ENCODE data around the gene RPS5.
"Not testable (repeated sequence)": the region's sequence is repeated elsewhere in the genome, so short reads cannot be mapped to it uniquely, and the experiment has no call there.

RPS5 gene

DNA sequence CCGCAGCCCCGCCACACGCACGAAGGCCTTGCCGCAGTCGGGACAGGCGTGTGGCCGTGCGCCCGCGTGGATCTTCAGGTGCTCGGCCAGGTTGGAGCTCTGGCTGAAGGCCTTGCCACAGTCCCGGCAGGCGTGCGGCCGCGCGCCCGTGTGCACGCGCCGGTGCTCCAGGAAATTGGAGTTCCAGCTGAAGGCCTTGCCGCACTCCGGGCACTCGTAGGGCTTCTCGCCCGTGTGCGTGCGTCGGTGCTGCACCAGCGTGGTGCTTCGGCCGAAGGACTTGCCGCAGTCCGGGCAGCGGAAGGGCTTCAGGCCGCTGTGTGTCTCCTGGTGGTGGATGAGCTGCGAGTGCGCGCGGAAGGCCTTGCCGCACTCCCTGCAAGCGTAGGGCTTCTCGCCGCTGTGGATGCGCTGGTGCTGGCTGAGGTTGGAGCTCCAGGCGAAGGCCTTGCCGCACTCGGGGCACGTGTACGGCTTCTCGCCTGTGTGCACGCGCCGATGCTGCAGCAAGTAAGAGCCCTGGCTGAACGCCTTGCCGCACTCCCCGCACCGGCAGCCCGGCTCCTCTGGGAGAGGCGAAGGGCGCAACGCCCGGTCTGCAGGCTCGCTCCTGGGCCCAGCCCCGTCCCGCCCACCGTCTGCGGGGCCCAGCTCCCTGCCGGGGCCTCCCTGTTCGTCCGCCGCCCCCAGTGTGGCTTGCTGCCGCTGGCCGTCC is 30.1 kb upstream of the RPS5 start:
- no peak for DNase-seq

DNA sequence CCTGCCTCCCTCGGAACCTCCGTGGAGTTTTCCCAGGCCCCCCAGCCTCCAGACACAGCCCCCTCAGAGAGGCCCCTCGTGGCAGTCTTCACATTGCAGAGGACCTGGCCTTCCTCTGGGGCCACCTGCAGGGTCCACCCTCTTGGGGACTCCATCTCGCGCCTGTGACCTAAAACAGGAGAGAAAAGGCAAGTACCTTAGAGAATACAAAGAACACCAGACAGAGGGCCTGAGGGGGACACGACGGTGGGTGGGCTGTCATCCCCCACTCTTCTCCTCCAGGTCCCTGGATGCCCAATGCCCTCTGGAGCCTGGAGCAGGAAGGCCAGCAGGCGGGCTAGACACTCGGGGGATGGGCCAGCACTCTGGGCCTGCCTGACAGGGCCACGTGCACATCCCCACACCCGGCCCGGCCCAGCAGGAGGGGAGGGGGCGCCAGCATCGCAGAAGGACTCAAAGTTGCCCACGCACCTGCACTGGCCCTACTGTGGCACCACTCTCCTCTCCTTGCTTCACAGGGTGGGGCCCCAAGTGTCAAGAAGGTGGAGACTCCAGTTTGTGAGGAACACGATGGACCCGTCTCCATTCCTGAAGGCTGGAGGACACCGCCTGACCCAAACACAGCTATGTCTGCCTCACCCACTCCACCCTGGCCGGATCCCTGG is 29.5 kb upstream of the RPS5 start:
- DNase-seq = no peak

DNA sequence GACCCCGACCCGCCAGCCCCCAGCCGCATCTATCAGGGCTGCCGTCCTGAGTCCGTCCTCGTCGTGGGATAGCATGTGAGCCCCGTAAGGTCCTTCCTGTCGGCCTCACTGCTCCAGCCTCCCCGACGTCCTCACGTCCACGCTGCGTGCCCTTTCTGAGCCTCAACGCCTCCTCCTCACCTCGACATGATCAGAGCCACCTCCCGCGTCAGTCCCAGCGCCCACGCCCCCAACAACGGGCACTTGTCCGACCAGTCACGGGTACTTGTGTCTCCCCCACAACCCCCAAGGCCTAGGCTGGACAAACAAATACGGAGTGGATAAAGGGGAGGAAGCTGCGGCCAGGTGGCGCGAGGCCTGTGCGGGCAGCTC is 25.2 kb upstream of the RPS5 start:
- peak; percentile 51 for DNase-seq

DNA sequence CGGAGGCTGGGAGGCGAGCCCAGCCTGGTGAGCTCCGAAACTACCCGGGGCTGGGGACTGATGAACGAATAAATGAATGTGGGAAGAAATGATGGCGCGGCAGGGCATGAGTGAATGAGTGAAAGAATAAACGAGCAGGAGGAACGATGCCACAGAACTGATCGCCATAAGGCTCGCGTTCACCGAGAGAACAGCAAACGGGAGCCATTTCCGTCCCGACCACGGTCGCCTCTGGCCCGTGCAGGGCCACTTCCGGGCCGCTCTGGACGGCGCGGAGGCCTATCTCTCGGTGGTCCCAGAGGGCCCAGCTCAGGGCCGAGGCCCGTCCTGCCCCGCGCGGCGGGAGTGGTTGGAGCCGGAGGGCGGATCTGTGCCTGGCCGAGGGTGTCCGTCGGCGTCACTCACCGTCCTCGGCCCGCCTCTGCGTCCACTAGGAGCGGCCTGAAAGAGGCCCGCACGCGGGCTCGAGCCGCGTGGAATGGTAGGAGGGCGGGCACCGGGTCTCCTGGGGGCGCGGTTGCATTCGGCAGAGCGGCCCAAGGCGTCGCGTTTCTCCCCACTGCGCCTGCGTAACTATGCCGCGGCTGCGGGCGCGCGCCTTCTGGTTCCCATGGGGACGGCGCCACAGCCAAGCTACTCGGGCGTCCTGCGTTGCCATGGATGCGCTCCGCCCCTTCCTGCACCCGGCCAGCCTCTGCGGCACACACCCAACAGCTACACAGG is 24.6 kb upstream of the RPS5 start, which contains the start of gene ZNF497:
ZNF497 (minus strand) TSS at position 480 of the 723 bp plus-strand sequence. CDS start 5,116 bp downstream, outside the sequence.
- DNase-seq = peak; percentile 96

DNA sequence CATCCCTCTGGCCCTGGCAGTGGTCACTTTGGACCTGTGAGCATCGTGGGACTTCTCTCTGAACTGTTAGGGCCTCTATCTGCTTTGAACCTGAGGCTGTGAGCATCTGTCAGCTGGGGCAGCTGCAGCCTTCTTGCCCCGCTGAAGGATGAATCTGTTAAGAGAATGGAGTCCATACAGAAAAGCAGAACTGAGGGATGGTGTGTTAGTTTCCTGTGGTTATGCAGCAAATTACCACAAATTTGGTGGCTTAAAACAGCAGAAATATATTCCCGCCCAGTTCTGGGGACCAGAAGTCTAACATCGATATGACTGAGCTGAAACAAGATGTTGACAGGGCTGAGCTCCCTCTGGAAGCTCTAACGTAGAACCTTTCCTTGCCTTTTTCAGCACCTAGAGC is 22.9 kb upstream of the RPS5 start:
- DNase-seq = no peak

DNA sequence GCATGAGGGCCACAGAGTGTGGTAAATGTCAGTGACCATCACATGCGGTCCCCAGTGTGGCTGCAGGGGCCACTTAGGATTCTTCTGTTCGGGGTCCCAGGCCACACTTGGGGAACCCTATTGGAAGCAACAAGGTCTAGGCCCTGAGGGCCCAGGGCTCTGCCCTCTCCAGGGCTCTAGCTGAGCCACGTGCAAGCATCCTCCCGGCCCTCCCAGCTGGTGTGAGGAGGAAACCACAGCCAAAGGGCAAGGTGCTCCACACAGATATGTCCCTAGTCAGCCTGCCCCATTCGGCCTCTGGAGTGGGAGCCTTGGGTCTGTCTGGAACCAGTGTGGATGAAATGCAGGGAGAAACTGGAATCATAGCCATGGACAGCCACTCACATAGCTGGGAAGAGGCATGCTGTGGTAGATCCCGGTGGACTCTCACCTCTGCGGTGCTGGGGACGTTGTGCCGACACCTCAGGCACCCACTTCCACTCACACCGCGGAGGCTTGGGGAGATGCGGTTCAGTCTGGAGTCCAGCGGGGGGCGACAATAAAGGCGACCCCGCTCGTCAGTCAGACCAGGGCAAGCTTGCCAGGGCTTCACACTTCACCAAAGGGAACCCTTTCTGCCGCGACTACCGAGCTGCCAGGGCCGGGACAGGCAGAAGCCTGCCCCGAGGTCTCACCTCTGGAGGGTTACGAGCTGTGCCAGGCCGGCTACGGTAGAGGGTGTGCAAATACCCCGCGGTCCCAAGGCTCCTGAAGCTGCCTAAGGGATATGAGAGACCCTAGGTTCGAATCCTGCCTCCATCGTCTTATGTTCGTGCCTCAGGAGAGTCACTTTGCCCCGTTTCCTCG is 20.3 kb upstream of the RPS5 start:
- no peak for DNase-seq

DNA sequence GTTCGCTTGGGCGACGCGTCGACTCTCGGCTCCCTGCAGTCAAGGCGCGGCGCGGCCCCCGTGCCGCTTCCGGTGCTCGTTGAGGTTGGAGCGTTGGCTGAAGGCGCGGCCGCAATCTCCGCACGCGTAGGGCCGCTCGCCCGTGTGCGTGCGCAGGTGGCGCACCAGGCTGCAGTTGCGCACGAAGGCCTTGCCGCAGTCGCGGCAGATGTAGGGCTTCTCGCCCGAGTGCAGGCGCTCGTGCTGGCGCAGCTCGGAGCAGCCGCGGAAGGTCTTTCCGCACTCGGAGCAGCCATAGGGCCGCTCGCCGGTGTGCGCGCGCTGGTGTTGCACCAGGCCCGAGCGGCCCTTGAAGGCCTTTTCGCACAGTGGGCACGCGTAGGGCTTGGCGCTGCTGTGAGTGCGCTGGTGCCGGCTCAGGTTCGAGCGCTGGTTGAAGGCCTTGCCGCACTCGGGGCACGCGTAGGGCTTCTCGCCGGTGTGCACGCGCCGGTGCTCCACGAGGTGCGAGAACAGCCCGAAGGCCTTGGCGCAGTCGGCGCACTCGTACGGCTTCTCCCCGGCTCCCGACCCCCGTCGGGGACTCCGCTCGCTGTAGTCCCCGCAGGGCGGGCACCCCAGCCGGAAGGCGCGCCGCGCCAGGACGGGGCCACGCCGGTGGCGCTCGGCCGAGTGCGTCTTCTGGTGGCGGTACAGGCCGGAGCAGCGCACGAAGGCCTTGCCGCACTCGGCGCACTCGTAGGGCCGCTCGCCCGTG is 19.2 kb upstream of the RPS5 start:
- no peak for DNase-seq

DNA sequence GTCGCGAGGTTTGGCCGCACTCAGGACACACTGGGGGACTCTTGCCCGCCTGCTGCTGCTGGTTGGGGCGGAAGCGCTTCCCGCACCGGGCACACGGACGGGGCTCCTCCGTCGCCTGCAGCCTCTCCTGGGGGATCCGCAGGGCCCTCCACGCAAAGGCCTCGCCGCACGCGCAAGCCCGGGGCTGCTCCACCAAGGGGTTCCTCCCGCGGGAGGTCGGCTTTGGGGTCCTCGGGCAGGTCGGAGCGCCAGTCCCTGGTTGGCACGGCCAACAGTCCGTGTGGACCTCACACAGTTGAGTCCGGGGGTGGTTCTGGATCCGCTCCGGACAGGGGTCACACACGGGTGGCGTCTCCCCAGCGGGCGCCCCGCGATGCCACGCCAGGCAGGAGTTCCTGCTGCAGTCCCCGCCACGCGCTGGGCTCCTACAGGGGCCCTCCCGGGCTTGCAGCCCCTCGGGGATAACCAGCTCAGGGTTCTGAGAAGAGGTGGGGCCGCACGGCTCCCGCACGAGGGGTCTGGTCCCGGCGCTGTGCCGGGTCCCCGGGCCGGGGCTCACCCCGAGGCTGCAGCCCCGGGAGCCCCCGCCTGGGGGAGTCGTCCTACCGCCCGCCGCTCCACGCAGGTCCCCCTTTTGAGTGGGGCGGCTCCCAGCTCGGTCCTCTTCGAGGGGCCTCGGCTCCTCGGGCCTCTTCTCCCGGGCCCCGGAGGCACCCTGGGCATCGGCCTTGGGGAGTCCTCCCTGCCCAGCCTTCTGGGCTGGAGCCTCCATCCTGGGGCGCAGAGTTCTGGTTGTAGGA is 18.3 kb upstream of the RPS5 start:
- no peak for DNase-seq

DNA sequence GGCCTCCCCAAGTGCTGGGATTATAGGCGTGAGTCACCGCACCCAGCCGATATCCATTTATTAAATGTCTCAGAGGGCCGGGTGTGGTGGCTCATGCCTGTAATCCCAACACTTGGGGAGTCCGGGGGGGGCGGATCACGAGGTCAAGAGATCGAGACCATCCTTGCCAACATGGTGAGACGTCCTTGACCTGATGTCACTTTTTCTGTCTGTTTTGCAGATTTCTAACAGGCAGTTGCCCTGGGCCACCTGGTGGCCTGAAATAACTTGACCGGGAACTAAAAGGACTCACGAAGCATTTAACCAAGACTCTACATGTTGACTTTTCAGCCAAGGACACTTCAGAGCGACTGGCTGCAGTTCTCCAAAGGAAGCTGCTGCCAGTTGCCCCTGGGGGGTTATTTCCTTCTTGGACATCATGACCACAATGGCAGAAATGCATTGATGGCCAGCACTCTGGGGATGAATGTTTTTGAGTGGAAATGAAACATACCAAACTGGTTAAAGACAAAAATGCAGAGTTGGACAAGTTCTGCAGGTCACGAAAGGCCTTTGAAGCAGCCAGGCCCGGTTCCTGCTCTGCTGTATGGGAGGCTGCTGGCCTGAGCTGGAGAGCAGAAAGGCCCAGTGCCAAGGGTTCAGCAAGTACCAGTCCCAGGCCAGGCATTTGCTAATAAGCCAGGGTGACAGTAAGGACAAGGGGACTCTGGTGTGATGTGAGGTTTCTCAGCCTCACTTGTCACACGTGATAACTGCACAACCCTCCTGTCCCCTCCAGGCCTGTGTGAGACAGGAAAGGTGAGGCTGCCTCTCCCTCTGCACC is 14.5 kb upstream of the RPS5 start:
- DNase-seq = no peak

DNA sequence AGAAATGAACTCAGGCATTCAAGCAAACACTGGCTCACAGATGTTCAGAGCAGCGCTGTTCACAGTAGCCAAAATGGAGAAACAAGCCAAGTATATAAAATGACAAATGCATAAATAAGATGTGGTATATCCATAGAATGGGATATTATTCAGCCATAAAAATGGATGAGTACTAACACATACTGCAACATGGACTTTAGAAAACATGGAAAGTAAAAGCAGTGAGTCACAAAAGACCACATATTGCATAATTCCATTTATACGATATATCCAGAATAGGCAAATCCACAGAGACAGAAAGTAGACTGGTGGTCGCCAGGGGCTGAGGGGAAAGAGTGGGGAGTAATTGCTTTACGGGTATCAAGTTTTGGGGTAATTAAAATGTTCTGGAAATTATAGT is 12.9 kb upstream of the RPS5 start:
- DNase-seq = no peak

DNA sequence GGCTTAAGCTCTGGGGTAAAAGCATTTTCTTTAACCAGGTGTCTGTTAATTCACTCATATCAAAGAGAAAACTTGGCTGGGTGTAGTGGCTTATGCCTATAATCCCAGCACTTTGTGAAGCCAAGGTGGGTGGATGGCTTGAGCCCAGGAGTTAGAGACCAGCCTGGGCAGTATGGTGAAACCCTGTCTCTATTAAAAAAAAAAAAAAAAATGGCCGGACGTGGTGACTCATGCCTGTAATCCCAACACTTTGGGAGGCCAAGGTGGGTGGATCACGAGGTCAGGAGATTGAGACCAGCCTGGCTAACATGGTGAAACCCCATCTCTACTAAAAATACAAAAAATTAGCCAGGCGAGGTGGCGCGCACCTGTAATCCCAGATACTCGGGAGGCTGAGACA is 10.3 kb upstream of the RPS5 start:
- DNase-seq = not testable (repeated sequence)

DNA sequence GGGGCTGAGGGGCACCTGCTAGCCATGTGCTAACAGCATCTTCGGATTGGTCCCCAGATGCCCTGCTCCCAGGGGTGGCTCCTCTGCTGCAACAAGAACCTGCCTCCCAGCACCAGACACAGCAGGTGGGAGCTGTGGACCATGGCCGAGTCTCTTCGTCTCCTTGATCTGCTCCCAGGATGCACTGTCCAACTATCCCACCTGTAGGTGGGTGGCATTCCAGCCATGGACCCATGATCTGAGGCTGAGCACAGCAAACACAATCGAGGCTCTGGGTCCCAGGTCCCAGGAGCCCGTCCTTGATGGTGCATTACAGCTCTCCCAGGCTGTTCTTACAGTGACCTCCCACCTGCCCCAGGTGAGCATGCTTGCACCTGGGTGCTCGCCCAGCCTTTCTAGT is 7.8 kb upstream of the RPS5 start:
- no peak for DNase-seq

DNA sequence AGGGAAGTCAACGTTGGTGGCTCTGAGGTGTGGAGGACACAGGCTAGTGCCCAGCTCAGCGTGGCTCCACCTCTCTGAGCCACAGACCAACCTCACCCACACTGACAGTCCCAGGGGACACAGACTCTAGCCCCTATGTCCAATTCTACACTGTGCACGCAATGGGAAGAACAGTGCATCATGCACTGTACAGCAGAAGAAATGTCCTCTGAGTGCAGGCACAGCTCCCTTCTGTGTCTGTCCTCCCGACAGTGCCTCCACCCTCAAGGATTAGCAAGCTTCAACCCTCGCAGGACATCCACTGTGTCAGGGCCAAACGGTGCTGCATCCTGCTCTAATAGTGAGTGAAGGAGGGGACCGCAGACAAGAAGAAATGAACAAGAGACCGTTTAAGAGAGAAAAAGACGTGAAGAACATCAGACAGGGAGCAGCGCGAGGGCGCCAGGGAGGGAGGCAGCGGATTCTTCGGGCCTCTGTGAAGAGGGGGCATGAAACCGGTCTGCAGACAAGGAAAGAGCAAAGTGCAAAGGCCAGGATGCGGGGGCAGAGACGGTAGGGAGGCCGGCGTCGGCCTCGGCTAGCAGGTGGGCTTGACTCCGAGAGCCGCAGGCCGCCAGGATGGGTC is 6.9 kb upstream of the RPS5 start:
- no peak for DNase-seq

DNA sequence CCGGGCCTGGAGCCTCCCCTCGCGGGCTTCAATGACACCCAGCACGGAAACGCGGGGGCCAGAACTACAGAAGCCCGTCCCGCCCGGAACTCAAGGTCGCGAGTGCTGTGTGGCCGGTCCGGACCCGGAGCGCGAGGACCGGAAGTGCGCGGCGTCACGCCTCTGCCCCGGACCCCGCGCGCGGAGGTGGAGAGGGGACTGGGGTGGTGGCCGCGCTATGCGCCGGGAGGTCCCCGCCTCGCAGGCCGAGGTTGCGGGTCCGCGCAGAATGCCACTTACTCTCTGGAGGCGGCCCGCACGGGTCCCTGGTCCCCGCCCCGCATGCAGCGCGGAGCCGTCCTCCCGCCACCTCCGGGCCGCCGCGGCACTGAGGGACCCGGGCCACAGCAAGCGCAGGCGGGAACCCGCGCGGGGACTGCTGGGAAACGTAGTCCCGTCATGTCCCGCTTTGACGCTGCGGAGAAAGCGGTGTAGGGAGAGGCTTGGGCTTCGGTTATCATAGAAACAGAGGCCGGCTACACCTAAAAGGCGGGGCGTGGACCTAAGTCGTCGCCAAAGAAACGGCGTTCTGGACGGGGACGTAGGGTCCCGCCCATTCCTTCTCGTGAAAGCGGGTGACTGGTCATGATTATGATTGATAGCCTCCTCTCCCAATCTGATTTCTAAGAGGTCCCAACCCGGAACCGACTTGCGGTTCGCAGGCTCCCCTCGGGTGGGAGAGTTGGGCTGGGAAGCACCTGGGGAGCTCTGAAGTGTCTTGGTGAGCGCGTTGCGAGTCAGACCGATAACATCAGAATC is 6.2 kb upstream of the RPS5 start, which contains the start of gene ZNF837:
ZNF837 (minus strand) TSS at position 369 of the 798 bp plus-strand sequence. CDS start 11,698 bp downstream, outside the sequence.
- peak; percentile 94 for DNase-seq

DNA sequence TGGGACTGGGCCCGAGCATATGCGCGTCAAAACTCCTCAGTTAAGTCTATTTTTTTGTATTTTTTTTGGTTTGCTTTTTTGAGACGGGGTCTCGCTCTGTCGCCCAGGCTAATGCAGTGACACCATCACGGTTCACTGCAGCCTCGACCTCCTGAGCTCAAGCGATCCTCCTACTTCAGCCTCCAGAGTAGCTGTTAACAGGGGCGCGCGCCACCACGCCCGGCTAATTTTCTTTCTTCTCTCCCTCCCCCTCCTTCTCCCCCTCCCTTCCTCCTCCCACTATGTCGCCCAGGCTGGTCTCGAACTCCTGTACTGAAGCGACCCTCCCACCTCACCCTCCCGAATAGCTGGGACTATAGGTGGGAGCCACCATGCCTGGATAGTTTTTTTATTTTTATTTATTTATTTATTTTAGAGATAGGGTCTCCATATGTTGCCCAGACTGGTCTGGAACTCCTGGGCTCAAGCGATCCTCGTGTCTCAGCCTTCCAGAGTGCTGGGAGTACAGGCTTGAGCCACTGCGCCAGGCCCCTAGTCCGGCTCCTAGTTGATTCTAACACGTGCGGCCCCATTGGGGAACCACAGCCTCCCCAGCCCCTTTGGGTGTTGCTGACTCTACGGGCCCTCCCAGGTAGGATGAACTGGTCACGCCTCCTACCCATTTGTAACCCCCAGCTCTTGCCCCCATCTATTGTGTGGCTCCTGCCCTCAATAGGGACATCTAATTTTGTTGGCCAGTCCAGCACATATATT is 5.4 kb upstream of the RPS5 start:
- DNase-seq = no peak

DNA sequence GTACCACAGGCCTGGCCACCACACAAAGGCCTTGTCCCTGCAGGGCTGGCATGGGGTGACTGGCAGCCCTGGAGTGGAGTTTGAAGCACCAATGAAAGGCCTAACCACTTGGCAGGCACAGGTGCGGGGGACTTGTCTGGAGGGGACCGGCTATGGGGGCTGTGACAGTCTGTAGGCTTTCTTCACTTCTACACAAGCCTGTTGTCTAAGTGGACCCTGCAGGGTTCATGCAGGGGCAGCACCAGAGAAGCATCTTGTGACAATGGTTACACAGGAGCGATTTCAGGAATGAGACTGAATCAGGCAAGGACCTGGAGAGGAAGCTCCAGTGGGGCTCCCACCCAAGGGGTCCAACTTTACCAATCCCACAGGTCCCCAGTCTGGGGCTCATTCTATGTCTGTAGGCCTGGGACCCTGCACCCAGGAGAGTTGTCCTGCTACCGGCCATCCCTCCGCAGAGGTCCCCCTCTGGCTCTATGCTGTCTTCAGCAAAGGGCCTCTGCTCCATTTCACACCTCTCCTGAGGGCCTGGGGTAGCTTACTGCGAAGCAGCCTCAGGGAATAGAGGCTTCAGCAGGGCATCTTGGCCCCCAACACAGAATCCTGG is 4.0 kb upstream of the RPS5 start:
- no peak for DNase-seq

DNA sequence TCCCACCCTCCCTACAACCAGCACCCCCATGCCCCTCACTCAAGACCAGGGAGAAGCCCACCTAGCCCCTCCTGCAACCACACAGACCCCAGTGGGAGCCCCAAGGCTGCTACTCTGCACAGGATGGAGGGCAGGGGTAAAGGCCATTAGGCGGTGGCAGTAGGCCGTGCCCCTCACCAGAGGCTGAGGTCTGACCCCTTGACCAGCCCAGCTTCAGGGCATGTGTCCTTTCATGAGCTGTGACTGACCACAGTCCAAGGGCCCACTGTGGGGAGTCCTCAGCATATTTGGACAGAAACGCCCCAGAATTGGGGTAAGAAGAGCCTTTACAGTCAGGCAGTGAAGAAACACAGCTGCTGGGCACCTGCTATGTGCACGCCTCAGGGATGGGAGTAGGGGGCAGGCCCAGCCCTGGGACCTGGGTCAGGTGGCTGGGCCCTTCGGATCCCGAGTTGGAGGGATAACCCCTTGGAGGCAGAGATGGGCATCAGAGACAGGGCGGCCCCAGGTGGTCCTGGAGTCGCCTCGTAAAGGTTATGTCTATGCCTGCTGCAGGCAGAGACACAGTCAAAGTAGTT is 1.7 kb upstream of the RPS5 start:
- no peak for DNase-seq
